ENCODE data around the gene SAP30BP.
A peak's percentile ranks its signal among the peaks of the same experiment; 100 is the strongest.

SAP30BP gene

GRCh38 chr17:75752802-75753513 lies 85.8 kb downstream of the SAP30BP start:
- Mint-ChIP-seq H3K9me3 (no peaks in the 10 kb centered on the region), H3K27me3 (ENCODE audit: low read depth) (peaks cover 4% of the 10 kb centered on the region), H3K4me1 (ENCODE audit: low read depth) (peaks cover 9% of the 10 kb centered on the region), H3K4me3 (peak overlapping the region; percentile 63), H3K27ac (no peak overlapping the region), H3K36me3 (ENCODE audit: low read depth) (no peaks in the 10 kb centered on the region)

GRCh38 chr17:75753514-75754377 lies 86.6 kb downstream of the SAP30BP start:
- no peak overlapping the region for H3K27ac Mint-ChIP-seq
- peaks cover 9% of the 10 kb centered on the region for H3K4me1 Mint-ChIP-seq (ENCODE audit: low read depth)
- H3K27me3 Mint-ChIP-seq (ENCODE audit: low read depth): peaks cover 4% of the 10 kb centered on the region
- H3K9me3 Mint-ChIP-seq: no peaks in the 10 kb centered on the region
- H3K36me3 Mint-ChIP-seq (ENCODE audit: low read depth): no peaks in the 10 kb centered on the region
- no peak overlapping the region for H3K4me3 Mint-ChIP-seq

GRCh38 chr17:75754378-75755204 lies 87.5 kb downstream of the SAP30BP start:
- Mint-ChIP-seq H3K27me3 (ENCODE audit: low read depth) (peaks cover 4% of the 10 kb centered on the region), H3K4me3 (peak overlapping the region; percentile 67), H3K27ac (peak overlapping the region; percentile 12), H3K4me1 (ENCODE audit: low read depth) (peaks cover 9% of the 10 kb centered on the region), H3K36me3 (ENCODE audit: low read depth) (no peaks in the 10 kb centered on the region), H3K9me3 (no peaks in the 10 kb centered on the region)

GRCh38 chr17:75755205-75755901 lies 88.2 kb downstream of the SAP30BP start:
- H3K9me3 Mint-ChIP-seq: no peaks in the 10 kb centered on the region
- peaks cover 4% of the 10 kb centered on the region for H3K27me3 Mint-ChIP-seq (ENCODE audit: low read depth)
- H3K27ac Mint-ChIP-seq: peak overlapping the region; percentile 12
- H3K4me1 Mint-ChIP-seq (ENCODE audit: low read depth): peaks cover 5% of the 10 kb centered on the region
- H3K4me3 Mint-ChIP-seq: peak overlapping the region; percentile 67
- H3K36me3 Mint-ChIP-seq (ENCODE audit: low read depth): no peaks in the 10 kb centered on the region

- H3K4me3 Mint-ChIP-seq: no peak overlapping the region
- H3K4me1 Mint-ChIP-seq (ENCODE audit: low read depth): peaks cover 5% of the 10 kb centered on the region
These were observed 88.9 kb downstream of the SAP30BP start for GRCh38 chr17:75755990-75756389.

GRCh38 chr17:75756451-75757085 lies 89.4 kb downstream of the SAP30BP start:
- H3K9me3 Mint-ChIP-seq: no peaks in the 10 kb centered on the region
- H3K36me3 Mint-ChIP-seq (ENCODE audit: low read depth): no peaks in the 10 kb centered on the region
- H3K27me3 Mint-ChIP-seq (ENCODE audit: low read depth): no peaks in the 10 kb centered on the region
- H3K4me1 Mint-ChIP-seq (ENCODE audit: low read depth): peaks cover 5% of the 10 kb centered on the region
- no peak overlapping the region for H3K4me3 Mint-ChIP-seq
- H3K27ac Mint-ChIP-seq: no peak overlapping the region

More at GRCh38 chr17:75755990-75756389, 88.9 kb downstream of the SAP30BP start:
- Mint-ChIP-seq H3K27ac (no peak overlapping the region), H3K36me3 (ENCODE audit: low read depth) (no peaks in the 10 kb centered on the region), H3K9me3 (no peaks in the 10 kb centered on the region), H3K27me3 (ENCODE audit: low read depth) (peaks cover 4% of the 10 kb centered on the region)

GRCh38 chr17:75757086-75757681 lies 90.0 kb downstream of the SAP30BP start:
- H3K27ac Mint-ChIP-seq: no peak overlapping the region
- peaks cover 5% of the 10 kb centered on the region for H3K4me1 Mint-ChIP-seq (ENCODE audit: low read depth)
- no peaks in the 10 kb centered on the region for H3K27me3 Mint-ChIP-seq (ENCODE audit: low read depth)
- H3K36me3 Mint-ChIP-seq (ENCODE audit: low read depth): peaks cover 1% of the 10 kb centered on the region
- H3K9me3 Mint-ChIP-seq: no peaks in the 10 kb centered on the region
- no peak overlapping the region for H3K4me3 Mint-ChIP-seq
